ENCODE measurements around the gene ELOB. TPM values are rescaled to one million over a fixed set of nuclear protein-coding genes. Genes with fewer than 3 reads are reported as not detected.
A peak's percentile ranks its signal among the peaks of the same experiment; 100 is the strongest.
"Not testable (repeated sequence)": the region's sequence is repeated elsewhere in the genome, so short reads cannot be mapped to it uniquely, and the experiment has no call there.

Gene ELOB
- total RNA-seq, 1 donor from 2014 or later: 195 TPM

- DNase-seq (ENCODE audit: low spot score): no peak
- Mint-ChIP-seq H3K4me1 (ENCODE audit: unreplicated experiment) (no peaks in the 10 kb centered on the region), H3K4me3 (ENCODE audit: unreplicated experiment) (no peak overlapping the region), H3K9me3 (ENCODE audit: unreplicated experiment) (no peaks in the 10 kb centered on the region), H3K27me3 (ENCODE audit: unreplicated experiment) (no peaks in the 10 kb centered on the region), H3K36me3 (ENCODE audit: low read depth, unreplicated experiment) (no peaks in the 10 kb centered on the region), H3K27ac (ENCODE audit: unreplicated experiment) (no peak overlapping the region)
- TF ChIP-seq CTCF (IDR thresholded peaks at IDR 0.05; ENCODE audit: unreplicated experiment): no peak
Observed at GRCh38 chr16:2724816-2725348, 52.2 kb downstream of the ELOB start.

GRCh38 chr16:2724088-2724676 is 52.9 kb downstream of the ELOB start:
- no peak for DNase-seq (ENCODE audit: low spot score)
- H3K4me3 Mint-ChIP-seq (ENCODE audit: unreplicated experiment): no peak overlapping the region
- H3K27ac Mint-ChIP-seq (ENCODE audit: unreplicated experiment): no peak overlapping the region
- no peaks in the 10 kb centered on the region for H3K36me3 Mint-ChIP-seq (ENCODE audit: low read depth, unreplicated experiment)
- no peaks in the 10 kb centered on the region for H3K4me1 Mint-ChIP-seq (ENCODE audit: unreplicated experiment)
- H3K27me3 Mint-ChIP-seq (ENCODE audit: unreplicated experiment): no peaks in the 10 kb centered on the region
- no peak for TF ChIP-seq CTCF (IDR thresholded peaks at IDR 0.05; ENCODE audit: unreplicated experiment)
- H3K9me3 Mint-ChIP-seq (ENCODE audit: unreplicated experiment): no peaks in the 10 kb centered on the region

- H3K27me3 Mint-ChIP-seq (ENCODE audit: unreplicated experiment); H3K36me3 Mint-ChIP-seq (ENCODE audit: low read depth, unreplicated experiment); H3K9me3 Mint-ChIP-seq (ENCODE audit: unreplicated experiment); H3K27ac Mint-ChIP-seq (ENCODE audit: unreplicated experiment); DNase-seq (ENCODE audit: low spot score); H3K4me1 Mint-ChIP-seq (ENCODE audit: unreplicated experiment): not testable (repeated sequence)
- H3K4me3 Mint-ChIP-seq (ENCODE audit: unreplicated experiment): peak overlapping the region; percentile 82
Observed at GRCh38 chr16:2721634-2722173, 55.4 kb downstream of the ELOB start.

Other genes starting within 250 kb of the ELOB start
- gene CEMP1, start 245.9 kb downstream of the ELOB start, total RNA-seq (ENCODE audit: unreplicated experiment): not detected
- gene PDPK1, start 239.3 kb downstream of the ELOB start, total RNA-seq (ENCODE audit: unreplicated experiment): 33.6 TPM
- 24.3 TPM for gene KCTD5, start 94.8 kb downstream of the ELOB start, total RNA-seq (ENCODE audit: unreplicated experiment)
- 0.90 TPM for gene PRSS27, start 57.1 kb downstream of the ELOB start, total RNA-seq (ENCODE audit: unreplicated experiment)
- gene SRRM2, start 24.6 kb downstream of the ELOB start, total RNA-seq (ENCODE audit: unreplicated experiment): 456 TPM
- gene PRSS33, start 10.3 kb upstream of the ELOB start, total RNA-seq (ENCODE audit: unreplicated experiment): not detected
- not detected for gene PRSS41, start 21.2 kb upstream of the ELOB start, total RNA-seq (ENCODE audit: unreplicated experiment)
- not detected for gene PRSS21, start 40.0 kb upstream of the ELOB start, total RNA-seq (ENCODE audit: unreplicated experiment)
- gene ZG16B, start 53.0 kb upstream of the ELOB start, total RNA-seq (ENCODE audit: unreplicated experiment): 1.3 TPM
- 0.59 TPM for gene PRSS22, start 80.9 kb upstream of the ELOB start, total RNA-seq (ENCODE audit: unreplicated experiment)
- gene FLYWCH2, start 105.9 kb upstream of the ELOB start, total RNA-seq (ENCODE audit: unreplicated experiment): 24.9 TPM
- 50.8 TPM for gene FLYWCH1, start 134.7 kb upstream of the ELOB start, total RNA-seq (ENCODE audit: unreplicated experiment)
- gene KREMEN2, start 187.0 kb upstream of the ELOB start, total RNA-seq (ENCODE audit: unreplicated experiment): not detected
- 11.8 TPM for gene PAQR4, start 192.1 kb upstream of the ELOB start, total RNA-seq (ENCODE audit: unreplicated experiment)
- 12.2 TPM for gene PKMYT1, start 203.2 kb upstream of the ELOB start, total RNA-seq (ENCODE audit: unreplicated experiment)
- gene CLDN9, start 235.6 kb upstream of the ELOB start, total RNA-seq (ENCODE audit: unreplicated experiment): not detected
- gene CLDN6, start 240.9 kb upstream of the ELOB start, total RNA-seq (ENCODE audit: unreplicated experiment): 33.0 TPM
- gene TNFRSF12A, start 243.1 kb upstream of the ELOB start, total RNA-seq (ENCODE audit: unreplicated experiment): 3.0 TPM
- gene HCFC1R1, start 246.7 kb upstream of the ELOB start, total RNA-seq (ENCODE audit: unreplicated experiment): 28.7 TPM
- gene THOC6, start 246.8 kb upstream of the ELOB start, total RNA-seq (ENCODE audit: unreplicated experiment): 22.9 TPM

Data from endothelial cell (in vitro differentiated cells).